ENCODE data around the gene SMYD1. TPM values are rescaled to one million over a fixed set of nuclear protein-coding genes. Genes with fewer than 3 reads are reported as not detected.
A peak's percentile ranks its signal among the peaks of the same experiment; 100 is the strongest.

SMYD1 gene
- polyA plus RNA-seq, 3 donors: not detected

DNA sequence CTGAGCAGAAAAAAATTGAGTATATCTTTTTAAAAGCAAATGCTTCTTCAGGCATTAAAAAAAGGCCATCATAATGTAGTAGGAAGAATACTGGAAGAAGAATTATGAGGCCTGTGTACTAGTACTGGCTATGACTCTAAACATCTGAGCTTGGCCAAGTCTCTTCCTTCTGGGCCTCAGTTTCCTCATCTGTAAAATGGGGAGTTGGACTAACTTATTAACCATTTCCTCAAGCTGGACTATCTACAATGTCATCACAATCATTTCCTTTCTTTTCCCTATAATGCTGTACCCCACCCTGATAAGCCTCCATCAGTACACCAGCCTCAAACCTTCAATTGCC lies 30.9 kb downstream of the SMYD1 start:
- Mint-ChIP-seq H3K36me3 (no peaks in the 10 kb centered on the region), H3K4me1 (peaks cover 6% of the 10 kb centered on the region), H3K27me3 (ENCODE audit: low read depth in 3 of 3) (peaks cover 0 to 7% (median 3%) of the 10 kb centered on the region in 3 donors), H3K9me3 (peaks cover 0 to 10% (median 0%) of the 10 kb centered on the region in 7 donors), H3K27ac (no peak overlapping the region), H3K4me3 (no peak overlapping the region)
- no peak overlapping the region for H3K27ac ChIP-seq (ENCODE audit: low read depth in 1 of 2, low read length in 2 of 2)
- H3K4me3 ChIP-seq (replicated peaks in 1 of 3; ENCODE audit: low read depth in 2 of 3, low read length in 3 of 3): no peak overlapping the region
- no peaks in the 10 kb centered on the region for H4K20me1 ChIP-seq (ENCODE audit: insufficient read depth, low read length)
- no peaks in the 10 kb centered on the region for H3K9me3 ChIP-seq (replicated peaks in 1 of 2; ENCODE audit: control insufficient read depth in 1 of 2, insufficient read depth in 1 of 2, low read length in 2 of 2)
- no peaks in the 10 kb centered on the region for H3K27me3 ChIP-seq (ENCODE audit: control insufficient read depth in 2 of 2, insufficient read depth in 2 of 2, low read length in 2 of 2)
- intact Hi-C loops (cut with micrococcal nuclease): no loop called here
- DNase-seq: no peak
- H3K36me3 ChIP-seq (replicated peaks in 1 of 2; ENCODE audit: control insufficient read depth in 1 of 2, insufficient read depth in 2 of 2, low read length in 2 of 2): no peaks in the 10 kb centered on the region
- no peak overlapping the region for H3K9ac ChIP-seq (ENCODE audit: insufficient read depth, low read length, poor library complexity, severe bottlenecking)
- no peak overlapping the region for H2AFZ ChIP-seq (ENCODE audit: insufficient read depth, low read depth, low read length, poor library complexity, severe bottlenecking)
- no peak overlapping the region for H3K4me2 ChIP-seq (replicated peaks; ENCODE audit: extremely low read depth, low read length, poor library complexity, severe bottlenecking)
- no peaks in the 10 kb centered on the region for H3K79me2 ChIP-seq (ENCODE audit: insufficient read depth, low read length)
- no peak for TF ChIP-seq CTCF (IDR thresholded peaks at IDR 0.05)
- peaks cover 0 to 5% of the 10 kb centered on the region in 2 donors for H3K4me1 ChIP-seq (ENCODE audit: control insufficient read depth in 1 of 2, insufficient read depth in 2 of 2, low read length in 2 of 2)

DNA sequence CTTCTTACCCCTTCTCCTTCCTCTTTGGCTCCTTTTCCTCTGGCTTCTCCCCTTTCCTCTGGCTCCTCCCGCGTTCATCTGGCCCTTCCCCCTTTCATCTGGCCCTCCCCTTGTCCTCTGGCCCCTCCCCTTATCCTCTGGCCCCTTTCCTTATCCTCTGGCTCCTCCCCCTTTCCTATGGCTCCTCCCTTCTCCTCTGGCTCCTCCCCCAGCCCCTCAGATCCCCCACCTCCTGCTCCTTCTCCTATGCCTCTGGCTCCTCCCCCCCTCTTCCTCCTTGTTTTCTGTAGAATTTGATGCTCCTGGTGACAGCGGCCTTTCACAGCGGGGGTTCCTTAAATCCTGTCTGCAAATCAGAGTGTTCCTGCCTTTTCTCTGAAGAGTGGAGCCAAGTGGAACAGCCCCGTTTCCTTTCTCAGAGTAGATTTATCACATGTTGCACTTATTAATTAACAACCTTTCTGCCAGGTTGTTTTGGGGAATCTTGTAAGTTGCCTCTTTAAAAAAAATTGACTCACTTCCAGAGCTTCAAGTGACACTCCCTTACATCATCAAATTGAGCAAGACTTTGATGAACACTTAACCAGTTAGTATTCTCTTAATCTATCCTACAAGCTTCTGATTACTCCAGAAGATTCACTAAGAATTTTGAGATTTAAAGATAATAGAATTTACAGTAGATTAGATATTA lies 32.3 kb downstream of the SMYD1 start:
- Histone ChIP-seq H3K27ac (ENCODE audit: low read depth in 1 of 2, low read length in 2 of 2) (no peak overlapping the region), H3K27me3 (ENCODE audit: control insufficient read depth in 2 of 2, insufficient read depth in 2 of 2, low read length in 2 of 2) (no peaks in the 10 kb centered on the region), H3K4me3 (replicated peaks in 1 of 3; ENCODE audit: low read depth in 2 of 3, low read length in 3 of 3) (no peak overlapping the region), H3K9me3 (replicated peaks in 1 of 2; ENCODE audit: control insufficient read depth in 1 of 2, insufficient read depth in 1 of 2, low read length in 2 of 2) (no peaks in the 10 kb centered on the region), H4K20me1 (ENCODE audit: insufficient read depth, low read length) (no peaks in the 10 kb centered on the region), H2AFZ (ENCODE audit: insufficient read depth, low read depth, low read length, poor library complexity, severe bottlenecking) (no peak overlapping the region), H3K4me2 (replicated peaks; ENCODE audit: extremely low read depth, low read length, poor library complexity, severe bottlenecking) (no peak overlapping the region), H3K9ac (ENCODE audit: insufficient read depth, low read length, poor library complexity, severe bottlenecking) (no peak overlapping the region), H3K4me1 (ENCODE audit: control insufficient read depth in 1 of 2, insufficient read depth in 2 of 2, low read length in 2 of 2) (peaks cover 0 to 5% of the 10 kb centered on the region in 2 donors), H3K79me2 (ENCODE audit: insufficient read depth, low read length) (no peaks in the 10 kb centered on the region), H3K36me3 (replicated peaks in 1 of 2; ENCODE audit: control insufficient read depth in 1 of 2, insufficient read depth in 2 of 2, low read length in 2 of 2) (no peaks in the 10 kb centered on the region)
- Mint-ChIP-seq H3K4me1 (peaks cover 6% of the 10 kb centered on the region), H3K27me3 (ENCODE audit: low read depth in 3 of 3) (peaks cover 0 to 6% (median 6%) of the 10 kb centered on the region in 3 donors), H3K9me3 (peaks cover 0 to 9% (median 0%) of the 10 kb centered on the region in 7 donors), H3K36me3 (no peaks in the 10 kb centered on the region), H3K27ac (peak overlapping the region in 3 of 7 donors; percentile 26 to 71 (median 37)), H3K4me3 (no peak overlapping the region)
- no peak for TF ChIP-seq CTCF (IDR thresholded peaks at IDR 0.05)
- intact Hi-C loops (cut with micrococcal nuclease): no loop called here
- DNase-seq: peak in 1 of 3 donors; percentile 24
- WGBS (ENCODE audit: insufficient coverage): 58% methylated on average over 4 of the region's 5 CpGs

Data from CD14-positive monocyte (primary cell).